Prostate gland (tissue), 2 donors: Measurements from ENCODE around the gene NGRN.
"Not testable (repeated sequence)": the region's sequence is repeated elsewhere in the genome, so short reads cannot be mapped to it uniquely, and the experiment has no call there.

Source experiments
- POLR2A ChIP-seq: fragments of 450-650 bp; IDR thresholded peaks from one replicate; pipeline ENCODE4 v1.6.1; 2016; ENCODE audit warnings: antibody characterized with exemption, mild to moderate bottlenecking
- POLR2AphosphoS5 ChIP-seq: sonication (generic); formaldehyde crosslinking; IDR thresholded peaks from one replicate; pipeline ENCODE4 v1.6.1; 2017; ENCODE audit warnings: antibody characterized with exemption
- TF ChIP-seq, protein P1 (sequence below), 4 experiments: fragments of 200-600 bp in 2 of 4; fragments of 450-650 bp in 2 of 4; sonication (generic) in 2 of 4; IDR thresholded peaks; 1 replicate in 3 of 4; 2 replicates in 1 of 4; pipeline ENCODE4 v1.5.1; 2016 to 2019; ENCODE audit warnings: antibody characterized with exemption in 4 of 4, mild to moderate bottlenecking in 2 of 4, moderate library complexity in 2 of 4

DNA sequence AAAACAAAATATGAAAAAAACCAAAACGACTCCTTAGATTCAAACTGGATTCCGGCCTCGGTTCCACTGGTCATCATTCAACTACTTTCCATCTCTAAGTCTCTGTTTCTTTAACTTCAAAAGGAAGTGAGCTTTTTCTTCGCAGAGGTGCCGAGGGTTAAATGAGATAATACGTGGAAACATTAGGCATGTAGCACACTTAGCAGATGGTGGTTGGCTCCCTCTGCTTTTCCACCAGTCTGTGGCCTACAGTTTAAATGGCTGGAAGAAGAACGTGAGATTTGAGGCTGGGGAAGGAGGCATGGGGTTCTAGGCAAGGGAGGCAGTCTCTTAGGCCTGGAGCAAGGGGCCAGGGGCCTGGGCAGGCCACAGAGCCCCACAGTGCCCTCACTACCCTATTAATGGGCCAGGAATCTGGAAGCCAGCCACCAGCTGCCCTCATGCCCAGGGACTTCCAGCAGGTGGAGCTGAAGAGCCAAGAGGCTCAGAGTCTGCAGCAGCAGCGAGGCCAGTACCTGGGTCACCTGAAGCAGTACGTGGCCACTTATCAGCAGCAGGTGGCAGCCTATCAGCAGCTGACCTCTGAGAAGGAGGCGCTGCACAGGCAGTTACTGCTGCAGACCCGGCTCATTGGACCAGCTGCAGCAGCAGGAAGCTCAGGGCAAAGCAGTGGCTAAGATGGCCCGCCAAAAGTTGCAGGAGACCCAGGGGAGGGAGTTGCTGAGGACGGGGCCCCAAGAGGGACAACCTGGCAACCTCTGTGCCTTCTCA lies 27.8 kb downstream of the NGRN start:
- peak; percentile 76 for TF ChIP-seq POLR2AphosphoS5
- TF ChIP-seq, protein P1, sequence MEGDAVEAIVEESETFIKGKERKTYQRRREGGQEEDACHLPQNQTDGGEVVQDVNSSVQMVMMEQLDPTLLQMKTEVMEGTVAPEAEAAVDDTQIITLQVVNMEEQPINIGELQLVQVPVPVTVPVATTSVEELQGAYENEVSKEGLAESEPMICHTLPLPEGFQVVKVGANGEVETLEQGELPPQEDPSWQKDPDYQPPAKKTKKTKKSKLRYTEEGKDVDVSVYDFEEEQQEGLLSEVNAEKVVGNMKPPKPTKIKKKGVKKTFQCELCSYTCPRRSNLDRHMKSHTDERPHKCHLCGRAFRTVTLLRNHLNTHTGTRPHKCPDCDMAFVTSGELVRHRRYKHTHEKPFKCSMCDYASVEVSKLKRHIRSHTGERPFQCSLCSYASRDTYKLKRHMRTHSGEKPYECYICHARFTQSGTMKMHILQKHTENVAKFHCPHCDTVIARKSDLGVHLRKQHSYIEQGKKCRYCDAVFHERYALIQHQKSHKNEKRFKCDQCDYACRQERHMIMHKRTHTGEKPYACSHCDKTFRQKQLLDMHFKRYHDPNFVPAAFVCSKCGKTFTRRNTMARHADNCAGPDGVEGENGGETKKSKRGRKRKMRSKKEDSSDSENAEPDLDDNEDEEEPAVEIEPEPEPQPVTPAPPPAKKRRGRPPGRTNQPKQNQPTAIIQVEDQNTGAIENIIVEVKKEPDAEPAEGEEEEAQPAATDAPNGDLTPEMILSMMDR (IDR thresholded peaks at IDR 0.05), result peak; percentile 78 to 98 (median 92)
- TF ChIP-seq POLR2A, result not testable (repeated sequence)
